Stimulated activated CD4-positive, alpha-beta T cell treated with anti-CD3 and anti-CD28 coated beads, Interleukin-12 subunit alpha, Interleukin-12 subunit beta, amount 100 ng/mL, for 48 hours (primary cell): Measurements from ENCODE around the gene FLT3.
"Not testable (repeated sequence)": the region's sequence is repeated elsewhere in the genome, so short reads cannot be mapped to it uniquely, and the experiment has no call there.

ENCODE experiments used
- DNase-seq, 3 donors: peaks; one replicate each; pipeline ENCODE4 v3.0.0-alpha.2; 2020; ENCODE audit warnings: low read depth in 2 of 3, low spot score in 1 of 3

FLT3 gene

GRCh38 chr13:28100150-28101121, at the start of gene FLT3:
TSS of gene FLT3 (minus strand) at chr13:28100576. CDS start at chr13:28100510, 66 bp downstream.
- peak in 2 of 3 donors; percentile 11 to 42 for DNase-seq

GRCh38 chr13:28147495-28147894, 47.1 kb upstream of the FLT3 start:
- no peak for DNase-seq

- no peak for DNase-seq
These were observed 44.7 kb upstream of the FLT3 start for GRCh38 chr13:28145049-28145448.

GRCh38 chr13:28141542-28141941, 41.2 kb upstream of the FLT3 start:
- DNase-seq, result not testable (repeated sequence)

DNA sequence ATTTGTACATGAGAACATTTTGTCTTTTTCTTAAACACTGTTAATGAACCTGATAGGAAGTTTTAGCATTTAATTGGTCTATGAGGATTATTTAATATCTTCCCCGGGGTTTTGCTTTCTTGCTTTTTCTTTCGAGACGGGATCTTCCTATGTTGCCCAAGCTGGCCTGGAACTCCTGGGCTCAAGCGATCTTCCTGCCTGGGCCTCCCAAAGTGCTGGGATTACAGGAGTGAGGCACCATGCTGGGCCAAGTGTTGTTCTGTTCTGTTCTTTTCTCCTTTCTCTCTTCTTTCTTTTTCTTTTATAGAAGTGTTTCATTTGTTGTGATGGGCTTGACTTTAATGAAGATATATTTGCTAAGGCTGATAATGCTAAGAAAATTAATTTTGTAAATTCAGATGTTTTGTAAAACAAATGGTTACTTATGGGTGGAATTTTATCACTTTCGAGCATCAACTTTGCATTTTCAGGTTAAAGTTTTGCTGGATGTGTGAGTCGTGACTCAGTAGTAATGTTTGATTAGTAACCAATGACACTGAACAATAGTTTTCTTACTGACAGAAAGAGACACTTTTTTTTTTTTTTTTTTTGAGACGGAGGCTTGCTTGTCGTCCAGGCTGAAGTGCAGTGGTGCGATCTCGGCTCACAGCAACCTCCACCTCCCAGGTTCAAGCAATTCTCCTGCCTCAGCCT, 40.2 kb upstream of the FLT3 start:
- no peak for DNase-seq

- peak; percentile 78 to 85 (median 79) for DNase-seq
These were observed 38.5 kb upstream of the FLT3 start for GRCh38 chr13:28138756-28139470.

GRCh38 chr13:28138012-28138755, 37.8 kb upstream of the FLT3 start, which contains the start of gene PAN3:
TSS of gene PAN3 (plus strand) at chr13:28138545. CDS start at chr13:28138658, 113 bp downstream.
- DNase-seq, result peak; percentile 79 to 86 (median 82)

- no peak for DNase-seq
These were observed 37.2 kb upstream of the FLT3 start for GRCh38 chr13:28137596-28137995.

DNA sequence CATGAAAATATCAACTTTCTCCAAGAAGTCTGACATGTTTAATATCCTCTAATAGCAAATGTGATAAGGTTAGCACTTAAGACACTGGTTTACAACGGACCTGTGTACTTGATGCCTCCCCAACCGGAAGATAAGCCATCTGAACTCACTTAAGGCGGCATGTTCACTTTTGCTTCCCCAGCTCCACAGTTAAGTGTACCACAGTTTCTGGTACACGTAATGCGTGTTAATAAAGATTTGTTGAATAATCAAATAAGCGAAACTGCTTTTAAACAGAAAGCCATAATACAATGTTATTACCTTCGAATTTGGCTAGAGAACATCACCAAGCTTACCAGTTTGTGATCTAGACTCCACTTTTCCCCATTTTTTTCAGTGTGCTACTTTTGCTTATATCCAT, 36.5 kb upstream of the FLT3 start:
- DNase-seq, result no peak

GRCh38 chr13:28131646-28132045, 31.3 kb upstream of the FLT3 start:
- DNase-seq, result no peak

- no peak for DNase-seq
These were observed 29.7 kb upstream of the FLT3 start for GRCh38 chr13:28129911-28130693.

DNA sequence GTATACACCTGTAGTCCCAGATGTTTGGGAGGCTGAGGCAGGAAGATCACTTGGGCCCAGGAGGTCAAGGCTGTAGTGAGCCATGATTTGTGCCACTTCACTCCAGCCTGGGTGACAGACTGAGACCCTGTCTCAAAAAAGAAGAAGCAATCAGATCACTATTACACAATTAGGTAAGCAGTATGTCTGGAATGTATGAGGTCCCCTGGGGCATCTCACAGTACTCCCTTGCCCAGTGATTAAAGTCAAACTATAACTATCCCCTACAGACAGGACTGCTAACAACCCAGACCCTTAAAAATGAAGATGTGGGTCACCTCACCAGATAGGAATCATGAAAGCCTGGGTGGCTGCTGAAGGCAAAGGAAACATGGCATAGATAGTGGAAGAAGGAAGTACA, 28.6 kb upstream of the FLT3 start:
- no peak for DNase-seq

DNA sequence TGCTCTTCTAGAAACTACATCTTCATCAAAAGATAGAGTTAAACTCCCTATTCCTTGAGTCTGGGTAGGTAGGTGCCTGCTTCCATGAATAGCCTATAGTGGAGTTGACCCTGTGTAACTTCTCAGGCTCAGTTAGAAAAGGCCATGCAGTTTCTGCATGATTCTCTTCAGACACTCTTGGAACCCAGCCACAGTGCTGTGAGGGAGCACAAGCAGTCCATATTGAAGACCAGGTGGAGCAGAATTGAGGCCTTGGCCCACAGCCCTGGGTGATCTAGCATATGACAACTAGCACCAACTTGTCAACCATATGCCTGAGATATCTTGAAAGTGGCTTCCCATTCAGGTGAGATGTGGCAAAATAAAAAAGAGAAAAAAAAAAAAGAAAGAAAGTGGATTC, 27.7 kb upstream of the FLT3 start:
- no peak for DNase-seq

- DNase-seq, result no peak
These were observed 20.8 kb upstream of the FLT3 start for GRCh38 chr13:28121224-28121623.

- DNase-seq, result no peak
These were observed 19.9 kb upstream of the FLT3 start for GRCh38 chr13:28120317-28120716.

- DNase-seq, result no peak
These were observed 17.5 kb upstream of the FLT3 start for GRCh38 chr13:28117689-28118377.

DNA sequence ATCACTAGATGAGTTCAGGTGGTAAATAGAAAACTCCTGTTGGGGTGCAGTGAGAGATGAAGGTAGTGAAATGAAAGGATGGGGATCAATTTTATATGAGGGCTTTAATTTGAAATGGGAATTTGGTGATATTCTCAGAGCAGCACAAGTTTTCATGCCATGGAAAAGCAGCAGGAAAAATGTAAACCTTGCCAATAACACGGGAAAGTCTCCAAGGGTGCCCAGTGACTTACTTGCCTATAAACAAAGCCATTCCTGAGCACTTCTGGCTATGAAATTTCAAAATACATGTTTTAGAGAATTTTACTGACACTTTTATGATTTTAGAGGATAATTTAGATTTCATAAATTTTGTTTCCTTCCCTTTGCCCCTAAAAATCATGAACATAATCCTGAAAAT, 16.4 kb upstream of the FLT3 start:
- DNase-seq, result no peak

- no peak for DNase-seq
These were observed 10.0 kb upstream of the FLT3 start for GRCh38 chr13:28110414-28110813.

- DNase-seq, result no peak
These were observed 6.6 kb upstream of the FLT3 start for GRCh38 chr13:28106976-28107375.
